Nephron (organoid): ENCODE results near the gene MS4A15.
"Not testable (repeated sequence)": the region's sequence is repeated elsewhere in the genome, so short reads cannot be mapped to it uniquely, and the experiment has no call there.

ENCODE experiments used
- H3K27ac Mint-ChIP-seq, 3 experiments: 2 replicates each; pipeline ENCODE4 v1.8.0; 2020; ENCODE audit warnings: mixed read lengths in 3 of 3, mild to moderate bottlenecking in 2 of 3, moderate library complexity in 1 of 3
- H3K27me3 Mint-ChIP-seq: 2 replicates; pipeline ENCODE4 v1.8.0; 2021; ENCODE audit warnings: low read depth, mild to moderate bottlenecking, moderate library complexity, mixed read lengths
- H3K36me3 Mint-ChIP-seq: 2 replicates; pipeline ENCODE4 v1.8.0; 2020; ENCODE audit warnings: low read depth, mixed read lengths
- H3K4me1 Mint-ChIP-seq: 2 replicates; pipeline ENCODE4 v1.8.0; 2020; ENCODE audit warnings: mixed read lengths
- H3K4me3 Mint-ChIP-seq, 3 experiments: 2 replicates each; pipeline ENCODE4 v1.8.0; 2020; ENCODE audit warnings: mild to moderate bottlenecking in 3 of 3, mixed read lengths in 3 of 3, moderate library complexity in 2 of 3
- H3K9me3 Mint-ChIP-seq: 2 replicates; pipeline ENCODE4 v1.8.0; 2020; ENCODE audit warnings: mixed read lengths
- TF ChIP-seq, protein P1 (sequence below), 3 experiments: fragments of 200-600 bp; sonication (generic); IDR thresholded peaks; one replicate each; pipeline ENCODE4 v1.5.0; 2021; ENCODE audit warnings: antibody characterized with exemption in 3 of 3; ENCODE audit not compliant: unreplicated experiment in 3 of 3

Gene MS4A15, protein sequence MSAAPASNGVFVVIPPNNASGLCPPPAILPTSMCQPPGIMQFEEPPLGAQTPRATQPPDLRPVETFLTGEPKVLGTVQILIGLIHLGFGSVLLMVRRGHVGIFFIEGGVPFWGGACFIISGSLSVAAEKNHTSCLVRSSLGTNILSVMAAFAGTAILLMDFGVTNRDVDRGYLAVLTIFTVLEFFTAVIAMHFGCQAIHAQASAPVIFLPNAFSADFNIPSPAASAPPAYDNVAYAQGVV

DNA sequence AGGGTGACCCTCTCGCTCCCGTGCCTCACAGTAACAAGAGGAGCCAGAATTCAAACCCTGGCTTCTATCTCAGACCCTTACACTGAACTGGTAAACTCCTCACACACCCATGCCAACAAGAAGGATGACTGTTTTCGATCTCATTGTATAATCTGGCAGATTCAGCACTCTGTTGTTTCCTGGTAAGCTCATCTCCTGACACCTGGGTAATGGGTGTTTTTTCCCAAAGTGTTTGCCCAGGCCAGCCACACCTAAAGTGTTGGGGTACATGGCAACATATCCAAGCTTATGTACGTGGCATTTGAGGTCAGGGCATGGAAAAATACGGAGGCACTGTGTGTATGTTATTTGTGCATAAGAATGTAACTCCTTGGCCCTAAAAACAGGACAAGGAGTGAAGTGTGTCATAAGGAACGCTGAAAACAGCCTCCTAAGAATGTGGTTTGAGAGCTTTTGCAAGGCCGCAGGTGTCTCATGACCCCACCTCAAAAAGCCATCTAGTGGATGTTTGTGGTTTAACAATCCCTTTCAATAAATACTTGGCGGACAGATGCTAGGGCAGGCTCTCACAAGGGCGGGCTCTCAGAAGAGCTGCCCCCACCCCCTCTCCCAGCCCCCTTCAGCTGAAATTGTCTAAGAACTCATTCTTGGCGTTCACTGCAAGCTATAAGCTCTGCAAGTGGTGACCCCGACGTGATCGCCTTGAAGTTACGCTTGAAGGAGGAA, at the start of gene MS4A15:
Gene MS4A15 (plus strand): TSS at position 561 of the 726 bp plus-strand sequence. CDS start 6,867 bp downstream, outside the sequence.
- H3K27ac Mint-ChIP-seq, result no peak within 1 kb of the TSS
- peaks cover 35% of the 10 kb centered on the region for H3K4me1 Mint-ChIP-seq
- no peak within 1 kb of the TSS for H3K4me3 Mint-ChIP-seq
- peaks cover 20% of the 10 kb centered on the region for H3K27me3 Mint-ChIP-seq
- H3K36me3 Mint-ChIP-seq, result no peaks in the 10 kb centered on the region
- TF ChIP-seq, protein P1, sequence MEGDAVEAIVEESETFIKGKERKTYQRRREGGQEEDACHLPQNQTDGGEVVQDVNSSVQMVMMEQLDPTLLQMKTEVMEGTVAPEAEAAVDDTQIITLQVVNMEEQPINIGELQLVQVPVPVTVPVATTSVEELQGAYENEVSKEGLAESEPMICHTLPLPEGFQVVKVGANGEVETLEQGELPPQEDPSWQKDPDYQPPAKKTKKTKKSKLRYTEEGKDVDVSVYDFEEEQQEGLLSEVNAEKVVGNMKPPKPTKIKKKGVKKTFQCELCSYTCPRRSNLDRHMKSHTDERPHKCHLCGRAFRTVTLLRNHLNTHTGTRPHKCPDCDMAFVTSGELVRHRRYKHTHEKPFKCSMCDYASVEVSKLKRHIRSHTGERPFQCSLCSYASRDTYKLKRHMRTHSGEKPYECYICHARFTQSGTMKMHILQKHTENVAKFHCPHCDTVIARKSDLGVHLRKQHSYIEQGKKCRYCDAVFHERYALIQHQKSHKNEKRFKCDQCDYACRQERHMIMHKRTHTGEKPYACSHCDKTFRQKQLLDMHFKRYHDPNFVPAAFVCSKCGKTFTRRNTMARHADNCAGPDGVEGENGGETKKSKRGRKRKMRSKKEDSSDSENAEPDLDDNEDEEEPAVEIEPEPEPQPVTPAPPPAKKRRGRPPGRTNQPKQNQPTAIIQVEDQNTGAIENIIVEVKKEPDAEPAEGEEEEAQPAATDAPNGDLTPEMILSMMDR (IDR thresholded peaks at IDR 0.05; ENCODE audit: unreplicated experiment in 3 of 3), result peak in 2 of 3 experiments; percentile 13 to 33
- no peaks in the 10 kb centered on the region for H3K9me3 Mint-ChIP-seq

DNA sequence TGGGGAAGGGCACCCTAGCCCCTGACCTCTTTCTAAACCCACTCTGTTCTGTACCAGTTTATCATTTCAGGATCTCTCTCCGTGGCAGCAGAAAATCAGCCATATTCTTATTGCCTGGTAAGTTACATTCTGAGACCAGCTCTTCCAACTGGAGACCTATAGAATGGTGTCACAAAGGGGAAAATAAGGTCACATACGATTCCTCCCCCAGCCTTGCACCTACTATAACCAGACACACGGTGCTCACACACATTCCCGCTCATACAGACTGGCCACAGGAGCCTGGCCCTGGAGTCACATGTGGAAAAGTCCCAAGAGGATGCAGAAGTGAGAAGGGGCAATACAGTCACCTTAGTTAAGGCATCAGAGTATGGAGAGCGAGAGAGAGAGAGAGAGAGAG, 49.7 kb upstream of the MS4A15 start:
- Mint-ChIP-seq H3K27ac (no peak overlapping the region), H3K36me3 (no peaks in the 10 kb centered on the region), H3K27me3 (no peaks in the 10 kb centered on the region), H3K4me3 (no peak overlapping the region), H3K9me3 (no peaks in the 10 kb centered on the region), H3K4me1 (no peaks in the 10 kb centered on the region)
- TF ChIP-seq, protein P1 (IDR thresholded peaks at IDR 0.05; ENCODE audit: unreplicated experiment in 3 of 3), result no peak

DNA sequence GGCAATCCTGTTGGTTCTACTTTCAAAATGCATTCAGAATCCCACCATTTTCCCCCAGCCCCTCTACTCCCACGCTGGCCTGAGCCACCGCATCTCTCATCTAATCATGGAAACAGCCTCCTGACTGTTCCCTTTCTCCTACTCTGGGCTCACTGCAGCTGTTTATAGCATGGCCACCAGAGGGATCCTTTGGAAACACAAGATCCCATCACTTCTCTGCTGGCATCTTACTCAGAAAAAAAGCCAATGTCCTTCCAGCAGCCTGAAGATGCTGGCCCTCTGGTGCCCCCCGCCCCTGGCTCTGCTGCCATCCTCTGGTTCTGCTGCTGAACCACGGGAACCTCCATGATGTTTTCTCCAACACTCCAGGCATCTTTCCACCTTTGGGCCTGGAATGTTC, 46.2 kb upstream of the MS4A15 start:
- Mint-ChIP-seq H3K27me3 (no peaks in the 10 kb centered on the region), H3K4me3 (no peak overlapping the region), H3K9me3 (no peaks in the 10 kb centered on the region), H3K4me1 (no peaks in the 10 kb centered on the region), H3K36me3 (no peaks in the 10 kb centered on the region), H3K27ac (no peak overlapping the region)
- TF ChIP-seq, protein P1 (IDR thresholded peaks at IDR 0.05; ENCODE audit: unreplicated experiment in 3 of 3), result no peak

DNA sequence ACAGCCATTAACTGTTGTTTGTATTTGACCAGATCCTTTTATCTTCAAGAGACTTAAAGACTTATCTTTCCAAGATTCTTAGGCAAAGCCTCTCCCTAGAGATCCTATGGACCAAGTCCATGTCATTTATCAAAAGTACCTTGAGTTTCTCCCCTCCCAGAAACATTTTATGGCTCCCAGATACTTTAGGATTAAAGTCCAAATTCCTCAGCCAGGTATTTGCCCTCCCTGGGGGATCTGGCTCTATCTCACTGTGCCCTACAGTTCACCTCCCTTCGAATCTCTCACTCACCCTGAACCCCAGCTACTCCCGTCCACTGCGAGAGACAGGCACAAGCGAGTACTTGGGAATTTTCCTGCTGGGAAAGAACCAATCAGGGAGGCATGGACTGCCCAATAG, 45.4 kb upstream of the MS4A15 start:
- Mint-ChIP-seq H3K4me3 (no peak overlapping the region), H3K9me3 (no peaks in the 10 kb centered on the region), H3K36me3 (no peaks in the 10 kb centered on the region), H3K27ac (no peak overlapping the region), H3K27me3 (no peaks in the 10 kb centered on the region), H3K4me1 (no peaks in the 10 kb centered on the region)
- TF ChIP-seq, protein P1 (IDR thresholded peaks at IDR 0.05; ENCODE audit: unreplicated experiment in 3 of 3), result no peak

DNA sequence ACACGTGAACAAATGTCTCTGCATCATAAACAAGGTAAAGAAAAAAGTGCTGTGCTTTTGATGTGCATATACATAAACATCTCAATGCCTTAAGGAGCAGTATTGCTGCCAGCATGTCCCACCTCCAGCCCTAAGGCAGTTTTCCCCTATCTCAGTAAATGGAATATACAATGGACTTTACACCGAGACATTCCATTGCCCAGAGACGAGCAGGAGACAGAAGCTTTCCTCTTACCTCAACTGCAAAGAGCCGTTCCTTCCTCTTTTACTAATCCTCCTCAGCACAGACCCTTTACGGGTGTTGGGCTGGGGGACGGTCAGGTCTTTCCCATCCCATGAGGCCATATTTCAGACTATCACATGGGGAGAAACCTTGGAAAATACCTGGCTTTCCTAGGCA, 43.2 kb upstream of the MS4A15 start:
- not testable (repeated sequence) for H3K27ac Mint-ChIP-seq, H3K4me3 Mint-ChIP-seq, H3K9me3 Mint-ChIP-seq, H3K27me3 Mint-ChIP-seq, H3K36me3 Mint-ChIP-seq, H3K4me1 Mint-ChIP-seq

DNA sequence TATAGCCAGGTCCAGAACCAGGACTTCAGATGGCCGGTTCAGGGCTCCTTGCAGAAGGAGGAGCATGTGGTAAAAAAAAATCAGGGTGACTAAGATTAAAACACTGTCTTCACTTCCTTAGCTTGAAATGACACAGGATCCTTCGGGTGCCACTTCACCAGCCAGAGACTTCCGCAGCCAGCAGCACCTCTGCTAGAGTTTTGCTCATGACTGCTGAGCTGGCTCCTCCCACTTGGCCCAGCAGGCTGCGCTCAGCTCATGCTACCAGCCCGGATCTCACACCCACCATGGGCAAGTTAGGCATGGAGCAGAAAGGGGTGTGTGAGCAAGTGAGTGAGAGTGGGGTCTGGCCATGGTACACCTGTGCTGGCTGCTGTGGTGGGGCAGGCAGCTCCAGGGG, 38.7 kb upstream of the MS4A15 start:
- TF ChIP-seq, protein P1 (IDR thresholded peaks at IDR 0.05; ENCODE audit: unreplicated experiment in 3 of 3), result no peak
- no peak overlapping the region for H3K4me3 Mint-ChIP-seq

More for the DNA sequence above, 38.7 kb upstream of the MS4A15 start:
- Mint-ChIP-seq H3K27ac (no peak overlapping the region), H3K27me3 (peaks cover 15% of the 10 kb centered on the region), H3K9me3 (peaks cover 3% of the 10 kb centered on the region), H3K36me3 (no peaks in the 10 kb centered on the region), H3K4me1 (no peaks in the 10 kb centered on the region)
